ENCODE results near the gene CBLIF. TPM values are rescaled to one million over a fixed set of nuclear protein-coding genes. Genes with fewer than 3 reads are reported as not detected.

Gene CBLIF
- total and polyA plus RNA-seq, 2 of the 8 experiments (the other 6 are each of a cell fraction or from before 2014, with no cell fraction given), result not detected

GRCh38 chr11:59846556-59846955 is 1.3 kb upstream of the CBLIF start:
- CTCF ChIA-PET (ENCODE audit: partially characterized antibody), result interaction anchor here (3.6 kb wide), 1 partner anchor 24 kb away, joined by 8 read pairs; no protein-coding TSS in a partner anchor
- Histone ChIP-seq H2AFZ (ENCODE audit: low read length) (0 out of 2 replicates have a peak overlapping the region, but pooled peaks have one; percentile 5), H2BK12ac (ENCODE audit: low read depth, low read length) (no peak overlapping the region), H3K14ac (ENCODE audit: insufficient read length) (no peak overlapping the region), H4K8ac (ENCODE audit: extremely low read depth, insufficient read depth, low read length) (no peak overlapping the region; the same call in 1 of the 2 replicates), H3K4me2 (ENCODE audit: insufficient read depth in 1 of 2, low read depth in 2 of 2, low read length in 2 of 2) (no peak overlapping the region), H4K20me1 (replicated peaks in 1 of 2; ENCODE audit: control insufficient read depth in 1 of 2, insufficient read depth in 2 of 2, low read length in 2 of 2) (no peaks in the 10 kb centered on the region), H3K56ac (replicated peaks; ENCODE audit: insufficient read length, low read depth, low read length) (no peak overlapping the region), H3K27ac (ENCODE audit: low read depth, low read length) (no peak overlapping the region), H3K36me3 (ENCODE audit: control insufficient read depth in 2 of 4, insufficient read depth in 4 of 4, low read length in 3 of 4) (no peaks in the 10 kb centered on the region), H2BK5ac (ENCODE audit: low read depth, low read length) (no peak overlapping the region), H3K23me2 (ENCODE audit: low read depth, low read length) (no peaks in the 10 kb centered on the region), H3K23ac (ENCODE audit: insufficient read length) (no peak overlapping the region), H2BK120ac (replicated peaks; ENCODE audit: low read depth, low read length) (no peak overlapping the region), H3K79me2 (ENCODE audit: control insufficient read depth in 1 of 2, insufficient read depth in 2 of 2, low read length in 2 of 2) (no peaks in the 10 kb centered on the region), H2BK15ac (ENCODE audit: low read length) (no peak overlapping the region), H3K79me1 (ENCODE audit: low read depth, low read length) (no peaks in the 10 kb centered on the region), H3K4me3 (ENCODE audit: extremely low read depth in 1 of 4, insufficient read depth in 2 of 4, low read depth in 3 of 4, low read length in 4 of 4) (no peak overlapping the region), H4K5ac (ENCODE audit: insufficient read length, low read depth, low read length) (no peak overlapping the region), H3K27me3 (replicated peaks in 1 of 4; ENCODE audit: control insufficient read depth in 3 of 4, extremely low read depth in 1 of 4, insufficient read depth in 3 of 4, low read length in 3 of 4) (no peaks in the 10 kb centered on the region), H4K91ac (replicated peaks; ENCODE audit: insufficient read length, low read length) (no peak overlapping the region), H3K9ac (replicated peaks in 1 of 4; ENCODE audit: extremely low read depth in 1 of 4, low read depth in 3 of 4, low read length in 3 of 4) (no peak overlapping the region), H3K4ac (replicated peaks; ENCODE audit: insufficient read length, low read depth, low read length) (no peak overlapping the region), H2AK5ac (ENCODE audit: low read depth, low read length) (no peak overlapping the region), H3K4me1 (replicated peaks in 1 of 4; ENCODE audit: control insufficient read depth in 3 of 4, insufficient read depth in 4 of 4, low read length in 3 of 4) (peaks cover 0 to 4% (median 2%) of the 10 kb centered on the region in 4 experiments; a peak in 3 of 7 replicates), H3K18ac (ENCODE audit: extremely low read depth, low read length) (no peak overlapping the region), H2BK20ac (ENCODE audit: low read length) (no peak overlapping the region), H3K9me3 (ENCODE audit: insufficient read depth in 2 of 2, low read depth in 1 of 2, low read length in 1 of 2) (0 out of 4 replicates have a peak, but pooled peaks cover 0 to 4% of the 10 kb centered on the region in 2 experiments)
- no peak for TF ChIP-seq YY1 (IDR thresholded peaks at IDR 0.05; ENCODE audit: low read depth, low read length)
- no peak for TF ChIP-seq CBX5 (IDR thresholded peaks at IDR 0.05; ENCODE audit: low read depth, low read length)
- no peak for TF ChIP-seq ATF2 (IDR thresholded peaks at IDR 0.05; ENCODE audit: low read length)
- TF ChIP-seq NRF1 (IDR thresholded peaks at IDR 0.05; ENCODE audit: low read depth, low read length), result no peak
- TF ChIP-seq, protein P1, sequence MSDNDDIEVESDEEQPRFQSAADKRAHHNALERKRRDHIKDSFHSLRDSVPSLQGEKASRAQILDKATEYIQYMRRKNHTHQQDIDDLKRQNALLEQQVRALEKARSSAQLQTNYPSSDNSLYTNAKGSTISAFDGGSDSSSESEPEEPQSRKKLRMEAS (IDR thresholded peaks at IDR 0.05), result no peak
- POLR2A ChIA-PET (ENCODE audit: partially characterized antibody), result no interaction called here
- WGBS, 2 experiments (ENCODE audit: extremely low coverage in 1 of 2, insufficient coverage in 1 of 2, insufficient read length in 1 of 2, insufficient replicate concordance in 2 of 2, low coverage in 1 of 2, low lambda C conversion rate in 2 of 2, missing lambda C conversion rate in 1 of 2), result 87% methylated on average over 5 of the region's 5 CpGs; no CpG with 5 or more reads in 1 of the 2 experiments
- no peak for DNase-seq (ENCODE audit: low read depth in 1 of 2, low spot score in 2 of 2)
- FAIRE-seq, result no peak

Measured in H1 (cell line).